ENCODE measurements around the gene SAP30BP. TPM values are rescaled to one million over a fixed set of nuclear protein-coding genes. Genes with fewer than 3 reads are reported as not detected.

The SAP30BP gene
- total RNA-seq, 1 donor from 2014 or later, result 66.7 TPM

DNA sequence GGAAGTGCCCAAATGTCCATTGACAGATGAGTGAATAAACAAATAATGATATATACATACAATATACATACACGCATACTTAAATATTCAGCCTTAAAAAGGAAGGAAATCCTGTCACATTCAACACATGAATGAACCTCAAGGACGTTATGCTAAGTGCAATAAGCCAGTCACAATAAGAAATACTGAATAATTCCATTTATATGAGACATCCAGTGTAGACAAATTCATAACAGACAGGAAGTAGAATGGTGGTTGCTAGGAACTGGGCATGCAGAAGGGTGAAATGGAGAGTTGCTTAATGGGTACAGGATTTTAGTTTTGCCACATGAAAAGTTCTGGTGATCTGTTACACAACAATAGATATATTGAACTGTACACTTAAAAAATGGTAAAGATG is 45.3 kb downstream of the SAP30BP start:
- no peak for DNase-seq (ENCODE audit: low read depth, low spot score)

DNA sequence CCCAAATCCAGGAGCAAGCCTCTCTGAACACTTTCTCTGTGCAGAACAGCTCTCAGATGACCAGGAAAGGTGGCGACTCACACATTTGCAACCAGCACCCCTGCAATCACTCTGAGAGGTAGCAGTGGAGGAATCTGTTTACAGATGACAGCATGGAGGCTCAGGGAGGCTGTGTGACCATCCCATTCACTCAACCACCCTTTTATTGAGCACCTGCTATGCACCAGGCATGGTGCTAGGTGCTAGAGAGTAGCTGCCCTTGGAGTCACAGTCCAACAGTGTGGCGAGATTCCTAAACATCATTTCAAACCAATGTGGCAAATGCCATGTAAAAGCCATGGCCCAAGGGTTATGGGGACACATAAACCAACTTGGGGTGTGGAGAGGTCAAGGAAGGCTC is 52.6 kb downstream of the SAP30BP start:
- no peak for DNase-seq (ENCODE audit: low read depth, low spot score)

DNA sequence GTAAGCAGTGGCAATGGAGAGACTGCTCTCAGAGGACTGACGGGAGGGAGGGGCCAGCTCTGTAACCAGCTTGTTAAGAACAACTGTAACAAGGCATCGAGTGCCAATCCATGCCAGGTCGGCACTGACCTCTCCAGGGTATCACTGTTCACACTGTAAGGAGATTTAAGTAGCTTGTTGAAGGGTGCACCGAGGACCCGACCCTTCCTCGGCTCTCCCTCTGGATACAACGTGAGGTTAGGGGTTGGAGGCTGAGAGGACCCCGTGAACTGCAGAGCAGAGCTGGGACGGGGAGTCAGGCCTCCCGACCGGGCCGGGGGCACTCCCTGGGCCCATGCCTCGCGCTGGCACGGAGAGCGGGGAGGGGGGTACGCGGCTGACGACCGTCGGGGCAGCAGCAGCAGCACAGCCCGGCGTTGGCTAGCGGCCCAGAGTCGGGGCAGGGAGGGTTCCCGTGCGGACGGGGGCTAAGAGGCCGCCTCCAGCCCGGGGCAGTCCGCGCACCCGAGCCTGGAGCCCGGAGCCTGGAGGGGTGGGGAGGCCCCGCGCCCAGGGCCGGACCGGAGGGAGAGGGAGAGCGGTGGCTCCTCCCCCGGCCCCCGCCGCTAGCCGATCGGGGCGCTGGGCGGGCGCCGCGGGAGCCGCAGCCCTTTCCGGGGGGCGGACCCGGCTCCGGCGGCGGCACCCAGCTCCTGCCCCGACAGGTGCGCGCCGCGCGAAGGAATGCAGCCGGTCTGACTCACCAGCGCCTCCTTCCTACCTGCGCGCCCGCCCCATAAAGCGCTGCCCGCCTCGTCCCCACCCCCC is 53.7 kb downstream of the SAP30BP start, which contains the start of gene ITGB4:
ITGB4 (plus strand) TSS at position 804 of the 807 bp plus-strand sequence. CDS start 3,245 bp downstream, outside the sequence.
- no peak for DNase-seq (ENCODE audit: low read depth, low spot score)

DNA sequence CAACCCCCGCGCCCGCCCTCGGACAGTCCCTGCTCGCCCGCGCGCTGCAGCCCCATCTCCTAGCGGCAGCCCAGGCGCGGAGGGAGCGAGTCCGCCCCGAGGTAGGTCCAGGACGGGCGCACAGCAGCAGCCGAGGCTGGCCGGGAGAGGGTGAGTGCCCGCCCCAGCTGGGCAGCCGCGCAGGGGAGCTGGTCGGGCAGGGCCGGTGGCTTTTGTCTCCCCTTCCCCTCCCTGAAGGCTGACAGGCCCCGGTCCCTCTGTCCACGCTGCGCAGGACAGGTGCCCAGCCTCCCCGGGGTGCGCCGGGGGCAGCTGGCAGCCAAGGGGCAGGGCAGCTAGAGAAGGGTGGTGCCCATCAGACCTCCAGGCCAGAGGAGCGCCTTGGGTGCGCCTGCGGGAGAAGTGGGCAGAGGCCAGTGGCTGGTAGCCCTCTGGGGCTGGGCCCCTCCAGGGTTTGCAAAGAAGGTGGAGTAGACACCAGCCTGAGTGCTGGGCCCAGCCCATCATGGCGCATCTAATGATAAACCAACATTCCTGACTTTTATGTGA is 54.4 kb downstream of the SAP30BP start:
- DNase-seq (ENCODE audit: low read depth, low spot score), result no peak

DNA sequence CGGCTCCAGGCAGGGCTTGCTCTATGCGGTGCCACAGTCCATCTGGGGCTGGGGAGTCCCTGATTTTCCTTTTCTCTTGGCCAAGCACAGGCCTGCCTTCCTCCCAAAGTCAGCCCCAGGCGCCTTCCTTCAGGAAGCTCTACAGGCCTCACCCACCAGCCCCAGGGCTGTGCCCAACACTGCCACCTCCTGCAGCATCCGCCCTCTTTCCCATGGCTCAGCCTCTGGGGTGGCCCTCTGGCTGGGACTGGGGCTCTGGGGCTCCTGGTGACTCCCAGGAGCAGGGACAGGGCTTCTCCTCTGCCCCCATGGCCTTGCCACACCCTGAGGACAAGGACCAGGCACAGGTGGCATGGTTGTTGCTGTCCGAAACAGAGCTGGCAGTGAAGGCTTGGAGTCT is 54.9 kb downstream of the SAP30BP start:
- no peak for DNase-seq (ENCODE audit: low read depth, low spot score)

DNA sequence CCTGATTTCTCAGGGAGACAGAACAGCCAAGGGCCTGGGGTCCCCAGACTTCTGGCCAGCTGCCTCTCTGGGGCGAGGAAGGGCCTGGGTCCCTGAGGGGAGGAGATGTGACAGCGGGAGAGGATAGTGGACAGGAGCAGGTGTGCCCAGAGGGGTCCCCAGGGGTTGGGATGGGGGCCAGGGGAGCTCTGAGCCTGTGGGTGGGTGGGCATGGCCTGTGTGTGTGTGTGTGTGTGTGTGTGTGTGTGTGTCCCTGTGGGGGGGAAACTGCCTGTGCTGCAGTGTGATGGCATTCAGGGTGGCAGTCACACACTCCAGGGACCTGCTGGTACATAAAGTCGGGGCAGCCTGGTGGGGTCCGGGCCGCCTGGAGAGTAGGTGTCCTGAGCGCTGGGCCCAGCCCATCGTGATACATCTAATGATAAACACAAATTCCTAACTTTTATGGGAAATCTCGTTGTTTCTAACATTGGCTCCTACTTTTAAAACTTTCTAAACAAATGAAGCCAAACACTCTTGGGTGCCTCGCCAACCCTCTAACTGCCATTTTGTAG is 55.5 kb downstream of the SAP30BP start:
- no peak for DNase-seq (ENCODE audit: low read depth, low spot score)

DNA sequence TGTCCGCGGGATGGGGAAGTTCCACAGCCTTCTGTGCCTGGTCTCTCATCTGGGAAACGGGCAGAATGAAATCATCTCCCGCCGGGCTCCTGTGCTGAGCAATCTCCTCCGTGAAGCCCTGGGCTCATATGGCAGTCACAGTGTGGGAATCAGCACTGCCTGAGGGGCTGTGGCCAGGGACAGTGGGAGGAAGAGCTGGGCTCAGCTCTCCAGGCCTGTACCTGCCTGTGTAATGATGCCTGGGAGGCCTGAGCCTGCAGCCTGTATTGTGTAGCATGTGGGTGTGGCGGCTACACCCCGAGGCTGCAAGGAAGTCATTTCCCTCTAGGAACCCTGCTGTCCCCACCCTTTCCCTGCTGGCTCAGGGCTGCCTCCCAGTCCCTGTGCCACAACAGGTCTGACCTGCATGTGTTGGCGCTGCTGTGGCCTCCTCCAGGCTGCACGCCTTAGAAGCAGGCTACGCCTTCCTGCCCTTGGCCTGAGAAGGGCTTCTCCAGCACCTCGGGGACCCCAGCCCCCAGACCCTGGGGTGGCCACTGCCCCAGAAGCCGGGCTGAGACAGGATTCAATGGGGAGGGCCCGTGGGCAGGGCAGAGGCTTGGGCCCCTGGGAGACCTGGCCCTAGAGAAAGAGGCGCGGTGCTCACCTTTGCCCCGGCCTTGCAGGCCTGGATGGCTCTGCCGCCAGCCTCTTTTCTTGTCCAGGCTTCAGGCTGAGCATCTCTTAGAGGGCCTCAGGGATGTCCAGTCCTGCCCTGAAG is 56.2 kb downstream of the SAP30BP start:
- no peak for DNase-seq (ENCODE audit: low read depth, low spot score)

DNA sequence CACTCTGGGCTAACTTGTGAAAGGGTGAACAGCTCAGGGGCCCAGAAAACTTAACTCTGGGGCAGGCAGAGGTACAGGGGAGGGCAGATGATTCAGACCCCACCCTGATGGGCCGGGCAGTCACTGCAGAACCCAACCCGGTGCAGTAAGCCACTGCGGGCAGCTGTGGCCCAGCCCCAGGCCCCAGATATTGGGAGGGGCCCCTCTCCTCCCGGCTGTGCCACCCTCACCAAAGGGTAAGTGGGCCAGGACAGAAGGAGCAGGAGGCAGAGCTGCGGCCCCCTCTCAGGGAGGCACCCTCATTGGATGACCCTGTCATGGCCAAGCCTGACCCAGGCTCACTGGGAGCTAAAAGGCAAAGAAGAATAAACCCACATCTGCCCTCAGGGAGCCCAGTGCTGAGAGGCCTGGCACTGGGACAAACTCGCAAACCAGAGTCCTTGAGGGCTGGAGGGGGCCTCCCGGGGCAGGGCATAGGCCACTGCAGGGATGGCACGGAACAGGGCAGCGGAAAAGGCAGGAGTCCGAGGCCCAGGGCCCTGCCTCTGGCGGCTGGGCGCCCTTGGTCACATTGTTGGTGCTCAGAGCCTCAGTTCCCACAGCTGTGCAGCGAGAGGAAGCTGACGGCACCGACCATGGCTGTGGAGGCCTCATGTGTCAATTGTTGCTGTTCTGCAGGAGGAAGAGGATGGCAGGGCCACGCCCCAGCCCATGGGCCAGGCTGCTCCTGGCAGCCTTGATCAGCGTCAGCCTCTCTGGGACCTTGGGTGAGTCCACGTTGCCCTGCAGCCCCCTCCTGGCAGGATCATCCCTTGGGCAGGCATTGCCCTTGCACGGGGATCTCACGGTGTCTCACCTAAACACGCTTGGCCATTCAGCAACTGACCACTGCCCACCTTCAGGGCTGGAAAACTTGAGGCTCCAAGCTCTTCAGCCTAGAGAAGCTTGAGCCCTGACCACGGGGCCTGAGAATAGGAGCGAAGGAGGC is 57.2 kb downstream of the SAP30BP start:
- DNase-seq (ENCODE audit: low read depth, low spot score), result no peak

DNA sequence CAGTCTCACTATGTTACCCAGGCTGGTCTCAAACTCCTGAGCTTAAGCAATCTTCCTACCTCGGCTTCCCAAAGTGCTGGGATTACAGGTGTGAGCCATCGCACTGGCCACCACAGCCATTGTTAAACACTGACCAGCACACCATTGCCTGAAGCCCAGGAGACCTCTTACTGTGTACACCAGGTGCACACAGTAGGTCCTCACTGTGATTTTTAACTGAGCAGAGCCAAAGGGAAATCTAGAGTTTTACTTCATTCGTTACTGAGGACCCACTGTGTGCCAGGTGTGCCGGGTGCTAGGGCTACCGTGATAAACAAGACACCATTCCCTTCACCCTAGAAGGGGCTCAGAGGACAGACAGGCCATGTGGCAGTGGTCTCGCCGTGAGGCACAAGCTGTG is 58.4 kb downstream of the SAP30BP start:
- DNase-seq (ENCODE audit: low read depth, low spot score), result no peak

DNA sequence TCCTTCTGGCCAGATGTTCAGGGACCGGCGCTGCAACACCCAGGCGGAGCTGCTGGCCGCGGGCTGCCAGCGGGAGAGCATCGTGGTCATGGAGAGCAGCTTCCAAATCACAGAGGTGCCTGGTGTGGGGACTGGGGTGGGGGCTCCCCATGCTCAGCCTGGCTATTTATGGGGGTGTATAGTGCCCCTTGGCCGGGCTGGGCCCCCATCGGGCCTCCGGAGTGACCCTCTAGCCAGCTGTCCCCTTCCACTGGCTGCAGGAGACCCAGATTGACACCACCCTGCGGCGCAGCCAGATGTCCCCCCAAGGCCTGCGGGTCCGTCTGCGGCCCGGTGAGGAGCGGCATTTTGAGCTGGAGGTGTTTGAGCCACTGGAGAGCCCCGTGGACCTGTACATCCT is 60.3 kb downstream of the SAP30BP start:
- DNase-seq (ENCODE audit: low read depth, low spot score), result no peak

DNA sequence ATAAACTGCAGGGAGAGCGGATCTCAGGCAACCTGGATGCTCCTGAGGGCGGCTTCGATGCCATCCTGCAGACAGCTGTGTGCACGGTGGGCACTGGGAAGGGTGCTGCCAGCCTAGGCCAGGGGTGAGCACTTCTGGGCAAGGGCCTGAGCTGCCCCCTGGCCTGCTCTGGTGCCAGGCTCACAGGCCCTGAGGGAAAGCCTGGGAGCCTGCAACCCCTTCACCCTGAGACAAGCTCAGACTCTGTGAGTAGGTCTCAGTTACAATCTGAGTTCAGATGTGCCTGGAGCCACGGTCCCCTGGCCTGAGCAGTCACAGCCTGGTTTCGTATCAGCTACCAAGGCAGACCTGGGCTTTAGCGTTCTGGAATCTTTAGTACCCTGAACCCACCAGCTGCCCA is 62.2 kb downstream of the SAP30BP start:
- DNase-seq (ENCODE audit: low read depth, low spot score), result no peak

DNA sequence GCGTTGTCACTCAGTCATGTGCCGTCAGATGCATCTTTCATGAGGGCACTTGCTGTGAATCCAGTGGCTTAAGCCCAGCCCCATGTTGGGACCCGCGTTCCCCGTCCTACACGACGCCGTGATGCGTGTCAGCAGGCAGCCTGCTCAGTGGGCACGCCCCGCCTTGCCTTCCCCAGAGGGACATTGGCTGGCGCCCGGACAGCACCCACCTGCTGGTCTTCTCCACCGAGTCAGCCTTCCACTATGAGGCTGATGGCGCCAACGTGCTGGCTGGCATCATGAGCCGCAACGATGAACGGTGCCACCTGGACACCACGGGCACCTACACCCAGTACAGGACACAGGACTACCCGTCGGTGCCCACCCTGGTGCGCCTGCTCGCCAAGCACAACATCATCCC is 62.9 kb downstream of the SAP30BP start:
- DNase-seq (ENCODE audit: low read depth, low spot score), result no peak

DNA sequence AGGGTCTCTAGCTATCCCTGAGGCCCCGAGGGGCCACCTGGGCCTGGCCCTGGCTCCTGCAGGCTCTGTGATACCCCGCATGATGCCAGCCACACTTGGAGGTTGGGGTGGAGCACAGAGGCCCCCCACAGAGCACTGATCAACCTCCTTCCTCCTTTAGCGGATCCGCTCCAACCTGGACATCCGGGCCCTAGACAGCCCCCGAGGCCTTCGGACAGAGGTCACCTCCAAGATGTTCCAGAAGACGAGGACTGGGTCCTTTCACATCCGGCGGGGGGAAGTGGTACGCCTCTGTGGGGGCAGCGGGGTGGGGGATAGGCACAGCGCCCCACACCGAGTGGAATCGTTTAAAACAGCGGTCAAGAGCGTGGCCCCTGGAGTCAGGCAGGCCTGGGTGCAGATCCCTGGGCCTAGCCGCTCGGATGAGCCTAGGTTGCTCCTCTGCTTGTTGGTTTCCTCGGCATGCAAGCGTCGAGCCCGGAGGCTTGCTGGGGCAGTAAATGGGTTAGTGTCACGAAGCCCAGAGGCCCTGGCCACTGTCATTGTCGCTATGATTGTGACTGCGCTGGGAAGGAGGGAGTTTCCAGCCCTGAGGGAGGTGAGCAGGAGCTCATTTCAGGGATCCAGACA is 64.1 kb downstream of the SAP30BP start:
- no peak for DNase-seq (ENCODE audit: low read depth, low spot score)

DNA sequence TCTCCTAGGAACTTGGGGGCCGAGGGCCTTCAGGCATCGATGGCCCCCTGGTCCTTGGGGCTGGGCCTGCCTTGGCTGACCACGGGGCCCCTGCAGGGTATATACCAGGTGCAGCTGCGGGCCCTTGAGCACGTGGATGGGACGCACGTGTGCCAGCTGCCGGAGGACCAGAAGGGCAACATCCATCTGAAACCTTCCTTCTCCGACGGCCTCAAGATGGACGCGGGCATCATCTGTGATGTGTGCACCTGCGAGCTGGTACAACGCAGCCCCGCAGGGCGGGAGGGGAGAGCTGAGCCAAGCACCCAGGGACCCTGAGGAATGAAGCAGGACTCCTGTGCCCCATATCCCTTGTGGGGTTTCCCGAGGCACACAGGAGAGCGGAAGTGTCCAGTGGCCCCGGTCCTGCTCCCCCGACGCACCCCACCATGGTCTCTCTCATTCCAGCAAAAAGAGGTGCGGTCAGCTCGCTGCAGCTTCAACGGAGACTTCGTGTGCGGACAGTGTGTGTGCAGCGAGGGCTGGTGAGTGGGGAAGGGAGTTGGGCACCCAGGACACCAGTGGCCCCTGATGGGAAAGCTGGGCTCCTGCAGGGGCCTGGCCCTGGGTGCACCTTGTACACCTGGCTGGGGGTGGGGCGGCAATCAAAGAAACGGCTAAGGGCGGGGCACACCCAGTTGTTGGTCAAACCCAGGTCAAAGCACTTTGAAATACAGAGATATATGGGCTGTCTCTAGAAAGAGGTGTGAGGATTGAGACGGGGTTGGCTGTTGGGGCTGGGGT is 64.8 kb downstream of the SAP30BP start:
- DNase-seq (ENCODE audit: low read depth, low spot score), result no peak

DNA sequence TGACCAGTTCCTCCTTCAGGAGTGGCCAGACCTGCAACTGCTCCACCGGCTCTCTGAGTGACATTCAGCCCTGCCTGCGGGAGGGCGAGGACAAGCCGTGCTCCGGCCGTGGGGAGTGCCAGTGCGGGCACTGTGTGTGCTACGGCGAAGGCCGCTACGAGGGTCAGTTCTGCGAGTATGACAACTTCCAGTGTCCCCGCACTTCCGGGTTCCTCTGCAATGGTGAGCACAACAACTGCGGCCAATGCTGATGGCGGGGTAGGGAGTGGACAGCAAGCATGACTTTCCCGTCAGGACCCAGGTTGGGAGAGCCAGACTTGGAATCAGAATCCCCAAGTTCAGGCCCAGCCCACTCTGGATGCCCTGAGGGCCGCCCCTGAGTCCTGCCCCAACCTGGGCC is 66.3 kb downstream of the SAP30BP start:
- no peak for DNase-seq (ENCODE audit: low read depth, low spot score)

DNA sequence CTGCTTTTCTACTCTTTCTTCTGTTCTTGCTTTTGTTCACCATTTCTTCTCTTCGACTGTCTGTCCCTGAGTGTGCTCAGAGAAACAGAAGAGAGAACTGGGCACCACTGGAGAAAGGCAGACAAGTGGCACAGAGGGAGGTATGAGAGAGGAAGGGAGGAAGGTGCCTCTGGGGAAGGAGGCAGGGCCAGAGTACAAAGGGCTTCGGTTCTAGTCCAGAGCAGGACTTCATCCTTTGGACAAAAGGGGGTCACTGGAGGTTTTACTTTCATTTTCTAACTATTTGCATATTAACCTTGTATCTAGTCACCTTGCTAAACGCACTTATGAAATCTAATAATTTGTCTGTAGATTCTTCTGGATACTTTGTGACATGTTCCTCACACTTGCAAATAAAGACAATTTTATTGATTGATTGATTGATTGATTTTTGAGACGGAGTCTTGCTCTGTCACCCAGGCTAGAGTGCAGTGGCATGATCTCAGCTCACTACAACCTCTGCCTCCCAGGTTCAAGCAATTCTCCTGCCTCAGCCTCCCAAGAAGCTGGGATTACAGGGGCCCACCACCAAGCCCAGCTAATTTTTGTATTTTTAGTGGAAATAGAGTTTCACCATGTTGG is 67.6 kb downstream of the SAP30BP start:
- DNase-seq (ENCODE audit: low read depth, low spot score), result no peak

DNA sequence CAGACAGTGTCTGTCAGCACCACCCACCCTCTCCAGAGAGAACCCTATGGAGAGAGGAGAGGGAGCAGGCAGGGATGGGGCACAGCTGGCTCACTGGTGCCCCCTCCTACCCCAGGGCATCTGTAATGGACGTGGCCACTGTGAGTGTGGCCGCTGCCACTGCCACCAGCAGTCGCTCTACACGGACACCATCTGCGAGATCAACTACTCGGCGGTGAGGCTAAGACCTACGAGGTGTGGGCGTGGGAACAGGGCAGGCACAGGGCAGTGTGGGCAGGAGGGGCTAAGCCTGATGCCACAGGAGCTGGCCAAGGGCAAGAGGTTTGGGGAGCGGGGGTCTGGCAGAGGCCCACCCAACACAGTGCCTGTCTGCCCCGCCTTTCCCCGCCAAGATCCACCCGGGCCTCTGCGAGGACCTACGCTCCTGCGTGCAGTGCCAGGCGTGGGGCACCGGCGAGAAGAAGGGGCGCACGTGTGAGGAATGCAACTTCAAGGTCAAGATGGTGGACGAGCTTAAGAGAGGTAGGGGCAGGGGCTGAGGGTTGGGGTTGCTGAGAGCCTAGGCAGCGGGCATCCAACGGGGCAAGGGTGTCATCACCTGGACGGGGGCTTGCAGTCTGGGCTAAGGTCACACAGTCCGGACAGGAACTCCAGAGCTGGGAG is 69.2 kb downstream of the SAP30BP start:
- no peak for DNase-seq (ENCODE audit: low read depth, low spot score)

DNA sequence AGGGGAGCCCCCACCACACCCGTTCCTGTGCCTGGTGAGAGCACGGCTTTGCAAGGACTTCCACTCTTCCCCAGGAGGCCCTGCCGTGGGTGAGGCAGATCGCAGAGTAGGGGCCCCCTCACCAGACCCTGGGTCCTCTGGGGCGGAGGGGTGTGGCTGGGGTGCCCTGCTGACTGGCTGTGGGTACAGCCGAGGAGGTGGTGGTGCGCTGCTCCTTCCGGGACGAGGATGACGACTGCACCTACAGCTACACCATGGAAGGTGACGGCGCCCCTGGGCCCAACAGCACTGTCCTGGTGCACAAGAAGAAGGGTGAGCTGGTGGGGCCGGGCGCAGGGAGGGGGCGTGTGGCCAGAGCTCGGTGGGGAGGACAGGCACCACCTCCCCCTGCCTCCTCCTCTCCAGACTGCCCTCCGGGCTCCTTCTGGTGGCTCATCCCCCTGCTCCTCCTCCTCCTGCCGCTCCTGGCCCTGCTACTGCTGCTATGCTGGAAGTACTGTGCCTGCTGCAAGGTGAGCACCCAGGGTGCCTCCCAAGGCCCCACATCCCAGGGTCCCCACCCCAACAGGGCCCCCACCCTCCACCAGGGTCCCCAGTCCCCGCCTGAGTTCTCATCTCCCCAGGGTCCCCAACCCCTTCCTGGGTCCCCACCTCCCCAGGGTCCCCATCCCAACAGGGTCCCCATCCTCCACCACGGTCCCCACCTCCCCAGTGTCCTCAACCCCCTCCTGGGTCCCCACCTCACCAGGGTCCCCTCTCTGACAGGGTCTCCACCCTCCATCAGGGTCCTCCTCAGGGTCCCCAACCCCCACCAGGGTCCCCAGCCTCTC is 70.2 kb downstream of the SAP30BP start:
- DNase-seq (ENCODE audit: low read depth, low spot score), result no peak
